GM13976 (cell line): Measurements from ENCODE around the gene CEBPG.

Source experiments
- DNase-seq: peaks from one replicate; pipeline ENCODE4 v3.0.0; 2012; ENCODE audit warnings: low spot score
- CTCF ChIP-seq: IDR thresholded peaks from 2 replicates; pipeline ENCODE4 v1.5.1; 2012; ENCODE audit warnings: borderline replicate concordance, mild to moderate bottlenecking; ENCODE audit not compliant: insufficient read depth; ENCODE audit errors: extremely low read depth, missing control alignments, control extremely low read depth
- in situ Hi-C: fragments of 300-500 bp; cut with MboI; formaldehyde crosslinking; loops from one replicate; pipeline ENCODE4 v1.12.0; 2022; ENCODE audit warnings: low sequenced_read_pairs, mixed read lengths, inconsistent platforms; ENCODE audit not compliant: unreplicated experiment

Gene CEBPG

GRCh38 chr19:33413426-33413725 is 39.9 kb downstream of the CEBPG start:
- TF ChIP-seq CTCF, result no peak
- in situ Hi-C loops, result no loop called here
- no peak for DNase-seq

- no peak for TF ChIP-seq CTCF
- no peak for DNase-seq
- in situ Hi-C loops, result no loop called here
These were observed 40.6 kb downstream of the CEBPG start for GRCh38 chr19:33413868-33414666.

- no peak for DNase-seq
- in situ Hi-C loops, result no loop called here
- no peak for TF ChIP-seq CTCF
These were observed 41.4 kb downstream of the CEBPG start for GRCh38 chr19:33414667-33415605.

- in situ Hi-C loops, result no loop called here
- TF ChIP-seq CTCF, result peak; percentile 50
- DNase-seq, result peak; percentile 88
These were observed 43.1 kb downstream of the CEBPG start for GRCh38 chr19:33416307-33417215.

- no peak for DNase-seq
- in situ Hi-C loops, result no loop called here
These were observed 44.2 kb downstream of the CEBPG start for GRCh38 chr19:33417751-33418150.

More at GRCh38 chr19:33417751-33418150, 44.2 kb downstream of the CEBPG start:
- TF ChIP-seq CTCF, result no peak
